H1 (cell line): ENCODE results near the gene OR8D2. TPM values are rescaled to one million over a fixed set of nuclear protein-coding genes. Genes with fewer than 3 reads are reported as not detected.

Experiments used
- CTCF ChIA-PET: fragments of 300-600 bp; sonication (Branson Sonifier 250); formaldehyde crosslinking; loops from one replicate; lab custom pipeline; 2021; ENCODE audit not compliant: partially characterized antibody; lab: Charles Lee
- POLR2A ChIA-PET: fragments of 300-600 bp; sonication (Branson Sonifier 250); formaldehyde crosslinking; loops from one replicate; lab custom pipeline; 2021; ENCODE audit warnings: inconsistent platforms; ENCODE audit not compliant: partially characterized antibody; lab: Charles Lee
- DNase-seq, 2 experiments: peaks; one replicate each; pipeline versions ENCODE4 v3.0.0 to v3.0.0-alpha.2; 2010 to 2022; ENCODE audit warnings: low spot score in 2 of 2, low read depth in 1 of 2, mixed read lengths in 1 of 2
- FAIRE-seq: peaks from 2 replicates; lab custom pipeline; 2011; peaks lifted over from hg19 to GRCh38; lab: Jason Lieb, UNC
- H2AFZ ChIP-seq: 2 replicates; pipeline ENCODE4 v1.8.1; 2012; ENCODE audit warnings: low read length, inconsistent platforms
- H2AK5ac ChIP-seq: 2 replicates; pipeline ENCODE4 v1.6.1; 2013; ENCODE audit warnings: low read depth, low read length
- H2BK120ac ChIP-seq: replicated peaks from 2 replicates; pipeline ENCODE3; 2013; ENCODE audit warnings: low read depth, low read length, inconsistent platforms
- H2BK12ac ChIP-seq: 2 replicates; pipeline ENCODE4 v1.6.1; 2013; ENCODE audit warnings: low read depth, low read length
- H2BK15ac ChIP-seq: 2 replicates; pipeline ENCODE4 v1.6.1; 2013; ENCODE audit warnings: low read length
- H2BK20ac ChIP-seq: 2 replicates; pipeline ENCODE4 v1.6.1; 2013; ENCODE audit warnings: low read length
- H2BK5ac ChIP-seq: 2 replicates; pipeline ENCODE4 v1.6.1; 2013; ENCODE audit warnings: low read depth, low read length
- H3K14ac ChIP-seq: 2 replicates; pipeline ENCODE4 v1.6.1; 2013; ENCODE audit warnings: inconsistent platforms; ENCODE audit not compliant: insufficient read length
- H3K18ac ChIP-seq: 2 replicates; pipeline ENCODE4 v1.6.1; 2013; ENCODE audit warnings: low read length; ENCODE audit errors: extremely low read depth
- H3K23ac ChIP-seq: 2 replicates; pipeline ENCODE4 v1.6.1; 2013; ENCODE audit warnings: inconsistent platforms; ENCODE audit not compliant: insufficient read length
- H3K23me2 ChIP-seq: 2 replicates; pipeline ENCODE4 v1.6.1; 2013; ENCODE audit warnings: low read depth, low read length
- H3K27ac ChIP-seq: 2 replicates; pipeline ENCODE4 v1.6.1; 2011; ENCODE audit warnings: low read depth, low read length, inconsistent platforms
- H3K27me3 ChIP-seq, 4 experiments: replicated peaks in 1 of 4; 1 replicate in 1 of 4; 2 replicates in 3 of 4; pipeline versions ENCODE4 v1.6.1 to v1.8.1; 2011 to 2013; ENCODE audit warnings: low read length in 3 of 4, mild to moderate bottlenecking in 3 of 4, inconsistent platforms in 2 of 4, mixed read lengths in 2 of 4, moderate library complexity in 1 of 4; ENCODE audit not compliant: control insufficient read depth in 3 of 4, insufficient read depth in 3 of 4; ENCODE audit errors: extremely low read depth in 1 of 4
- H3K36me3 ChIP-seq, 4 experiments: 2 replicates each; pipeline versions ENCODE4 v1.6.1 to v1.8.1; 2011 to 2013; ENCODE audit warnings: mild to moderate bottlenecking in 4 of 4, low read length in 3 of 4, moderate library complexity in 2 of 4, control low read depth in 1 of 4, inconsistent platforms in 1 of 4; ENCODE audit not compliant: insufficient read depth in 4 of 4, control insufficient read depth in 2 of 4
- H3K4ac ChIP-seq: replicated peaks from 2 replicates; pipeline ENCODE3; 2013; ENCODE audit warnings: low read length, low read depth, mixed read lengths, inconsistent platforms; ENCODE audit not compliant: insufficient read length
- H3K4me1 ChIP-seq, 4 experiments: replicated peaks in 1 of 4; 1 replicate in 1 of 4; 2 replicates in 3 of 4; pipeline versions ENCODE4 v1.6.1 to v1.8.1; 2011 to 2013; ENCODE audit warnings: low read length in 3 of 4, inconsistent platforms in 2 of 4, mixed read lengths in 1 of 4; ENCODE audit not compliant: insufficient read depth in 4 of 4, control insufficient read depth in 3 of 4
- H3K4me2 ChIP-seq, 2 experiments: 2 replicates each; pipeline versions ENCODE4 v1.6.1 to v1.8.1; 2011 to 2013; ENCODE audit warnings: low read depth in 2 of 2, low read length in 2 of 2, control low read depth in 1 of 2, inconsistent platforms in 1 of 2, mild to moderate bottlenecking in 1 of 2; ENCODE audit not compliant: insufficient read depth in 1 of 2
- H3K4me3 ChIP-seq, 4 experiments: fragments of 200-600, 300-600 bp in 1 of 4; sonication (generic), shearing (Covaris generic), sonication (Bioruptor Twin) in 1 of 4; 2 replicates each; pipeline versions ENCODE4 v1.5.1 to v1.8.1; 2011 to 2016; ENCODE audit warnings: low read length in 4 of 4, low read depth in 3 of 4, control low read depth in 2 of 4, inconsistent platforms in 2 of 4, mild to moderate bottlenecking in 2 of 4, mixed read lengths in 1 of 4, moderate library complexity in 1 of 4; ENCODE audit not compliant: insufficient read depth in 2 of 4; ENCODE audit errors: extremely low read depth in 1 of 4
- H3K56ac ChIP-seq: replicated peaks from 2 replicates; pipeline ENCODE3; 2013; ENCODE audit warnings: low read depth, mild to moderate bottlenecking, mixed read lengths, low read length, inconsistent platforms; ENCODE audit not compliant: insufficient read length
- H3K79me1 ChIP-seq: 2 replicates; pipeline ENCODE4 v1.6.1; 2013; ENCODE audit warnings: low read depth, low read length, control low read depth
- H3K79me2 ChIP-seq, 2 experiments: 2 replicates each; pipeline versions ENCODE4 v1.6.1 to v1.8.1; 2012 to 2013; ENCODE audit warnings: low read length in 2 of 2, mild to moderate bottlenecking in 2 of 2, inconsistent platforms in 1 of 2; ENCODE audit not compliant: insufficient read depth in 2 of 2, control insufficient read depth in 1 of 2
- H3K9ac ChIP-seq, 4 experiments: replicated peaks in 1 of 4; 1 replicate in 1 of 4; 2 replicates in 3 of 4; pipeline versions ENCODE4 v1.6.1 to v1.8.1; 2011 to 2013; ENCODE audit warnings: low read depth in 3 of 4, low read length in 3 of 4, control low read depth in 2 of 4, mild to moderate bottlenecking in 2 of 4, moderate library complexity in 2 of 4, inconsistent platforms in 1 of 4; ENCODE audit errors: extremely low read depth in 1 of 4
- H3K9me3 ChIP-seq, 2 experiments: 2 replicates each; pipeline versions ENCODE4 v1.6.1 to v1.8.1; 2012 to 2013; ENCODE audit warnings: mild to moderate bottlenecking in 2 of 2, moderate library complexity in 2 of 2, control low read depth in 1 of 2, inconsistent platforms in 1 of 2, low read depth in 1 of 2, low read length in 1 of 2, mixed read lengths in 1 of 2; ENCODE audit not compliant: insufficient read depth in 2 of 2
- H4K20me1 ChIP-seq, 2 experiments: replicated peaks in 1 of 2; 2 replicates each; pipeline versions ENCODE3 to v1.8.1; 2011 to 2013; ENCODE audit warnings: inconsistent platforms in 2 of 2, low read length in 2 of 2, mild to moderate bottlenecking in 1 of 2; ENCODE audit not compliant: insufficient read depth in 2 of 2, control insufficient read depth in 1 of 2
- H4K5ac ChIP-seq: 2 replicates; pipeline ENCODE4 v1.6.1; 2013; ENCODE audit warnings: low read length, low read depth, mixed read lengths, inconsistent platforms; ENCODE audit not compliant: insufficient read length
- H4K8ac ChIP-seq: 2 replicates; pipeline ENCODE4 v1.8.0; 2013; ENCODE audit warnings: mild to moderate bottlenecking, moderate library complexity, low read length, inconsistent platforms; ENCODE audit not compliant: insufficient read depth; ENCODE audit errors: extremely low read depth
- H4K91ac ChIP-seq: replicated peaks from 2 replicates; pipeline ENCODE3; 2013; ENCODE audit warnings: low read length, mixed read lengths, inconsistent platforms; ENCODE audit not compliant: insufficient read length
- ATF2 ChIP-seq: IDR thresholded peaks from 2 replicates; pipeline ENCODE4 v1.6.1; 2012; ENCODE audit warnings: low read length, inconsistent platforms
- ATF3 ChIP-seq: IDR thresholded peaks from 2 replicates; pipeline ENCODE4 v1.6.1; 2011; ENCODE audit warnings: low read depth, mild to moderate bottlenecking, low read length; ENCODE audit not compliant: insufficient read depth
- BRCA1 ChIP-seq: IDR thresholded peaks from 2 replicates; pipeline ENCODE4 v1.6.1; 2012; ENCODE audit warnings: low read depth, low read length, improper control_type of control experiment
- CEBPB ChIP-seq: IDR thresholded peaks from 2 replicates; pipeline ENCODE4 v1.6.1; 2012; ENCODE audit warnings: low read depth, low read length
- HDAC2 ChIP-seq, 2 experiments: fragments of 300-600 bp in 1 of 2; sonication (generic) in 1 of 2; IDR thresholded peaks; 2 replicates each; pipeline ENCODE4 v1.6.1; 2011 to 2012; ENCODE audit warnings: low read depth in 2 of 2, low read length in 2 of 2, mild to moderate bottlenecking in 2 of 2, moderate library complexity in 2 of 2, borderline replicate concordance in 1 of 2, inconsistent platforms in 1 of 2
- HDAC6 ChIP-seq: IDR thresholded peaks from one replicate; pipeline ENCODE4 v1.7.1; 2012; ENCODE audit warnings: low read depth, mild to moderate bottlenecking, inconsistent platforms, low read length, moderate library complexity
- NRF1 ChIP-seq: IDR thresholded peaks from 2 replicates; pipeline ENCODE4 v1.6.1; 2011; ENCODE audit warnings: mild to moderate bottlenecking, low read depth, low read length, improper control_type of control experiment
- PHF8 ChIP-seq: fragments of 200-600 bp; sonication (generic); conservative IDR thresholded peaks from 2 replicates; pipeline ENCODE4 v1.7.1; 2012; ENCODE audit warnings: low read depth, mild to moderate bottlenecking, inconsistent platforms, low read length, moderate library complexity
- RAD21 ChIP-seq, 2 experiments: IDR thresholded peaks in 1 of 2; conservative IDR thresholded peaks in 1 of 2; 2 replicates each; pipeline ENCODE4 v1.6.1; 2011; ENCODE audit warnings: low read depth in 2 of 2, low read length in 2 of 2, improper control_type of control experiment in 1 of 2, inconsistent platforms in 1 of 2, mild to moderate bottlenecking in 1 of 2, moderate library complexity in 1 of 2
- USF2 ChIP-seq: IDR thresholded peaks from 2 replicates; pipeline ENCODE4 v1.6.1; 2011; ENCODE audit warnings: low read length, improper control_type of control experiment
- WGBS, 2 experiments: shearing (Covaris generic) in 1 of 2; methylation state at CpG; one replicate each; pipeline versions ENCODE4 v1.1.6 to v1.1.7; 2013 to 2015; ENCODE audit warnings: low lambda C conversion rate in 2 of 2, mixed read lengths in 2 of 2, inconsistent platforms in 1 of 2, low coverage in 1 of 2, missing lambda C conversion rate in 1 of 2; ENCODE audit not compliant: insufficient replicate concordance in 2 of 2, insufficient coverage in 1 of 2, insufficient read length in 1 of 2; ENCODE audit errors: extremely low coverage in 1 of 2, missing lambda C conversion rate in 1 of 2; 5-methylcytosine and 5-hydroxymethylcytosine counted together
- polyA plus RNA-seq, 7 experiments: library from polyadenylated mRNA; depleted of rRNA in 3 of 7; stranded (reverse) in 5 of 7; unstranded in 2 of 7; fragments of >200 nt in 5 of 7; fragments of 200-250 nt in 2 of 7; gene quantifications; 1 replicate in 5 of 7; 2 replicates in 1 of 7; 4 replicates in 1 of 7; pipeline versions ENCODE4 v1.2.1 to v1.2.3, GENCODE V29; 2011 to 2013; ENCODE audit warnings: missing spikeins in 2 of 7, mixed read lengths in 2 of 7
- total RNA-seq: library from RNA; stranded (reverse); fragmentation: NEBNext Ultra II Directional; extraction: Animal tissue kit (Norgen Biotek cat#: 25700); gene quantifications from 2 replicates; pipeline ENCODE4 v1.2.1, GENCODE V29; 2021

The OR8D2 gene
- total and polyA plus RNA-seq, 2 of the 8 experiments (the other 6 are each of a cell fraction or from before 2014, with no cell fraction given) = not detected

- Histone ChIP-seq H3K79me2 (no peaks in the 10 kb centered on the region), H4K5ac (no peak overlapping the region), H2AK5ac (no peak overlapping the region), H2AFZ (no peak overlapping the region), H3K18ac (no peak overlapping the region), H3K23ac (no peak overlapping the region), H2BK20ac (no peak overlapping the region), H2BK5ac (no peak overlapping the region), H3K27ac (no peak overlapping the region), H3K4ac (no peak overlapping the region), H3K14ac (no peak overlapping the region), H4K91ac (no peak overlapping the region), H3K27me3 (no peaks in the 10 kb centered on the region), H3K4me2 (peak overlapping the region in 1 of 2 experiments; percentile 31; a peak in 1 of 4 replicates), H3K79me1 (no peaks in the 10 kb centered on the region), H3K36me3 (no peaks in the 10 kb centered on the region), H2BK15ac (no peak overlapping the region), H3K9me3 (no peaks in the 10 kb centered on the region), H4K20me1 (no peaks in the 10 kb centered on the region), H2BK12ac (no peak overlapping the region), H3K4me3 (no peak overlapping the region), H3K23me2 (no peaks in the 10 kb centered on the region), H3K56ac (no peak overlapping the region), H3K9ac (no peak overlapping the region), H3K4me1 (peaks cover 0 to 3% (median 0%) of the 10 kb centered on the region in 4 experiments; a peak in 1 of 7 replicates), H4K8ac (no peak overlapping the region), H2BK120ac (no peak overlapping the region)
- no peak for FAIRE-seq
- ChIA-PET POLR2A (no interaction called here), CTCF (interaction anchor here (0.9 to 1.5 kb wide), 2 partner anchors 46 to 202 kb away, joined by 4 read pairs; no protein-coding TSS in a partner anchor)
- 85% methylated on average over 2 of the region's 2 CpGs; no CpG with 5 or more reads in 1 of the 2 experiments for WGBS, 2 experiments
- DNase-seq = no peak
- no peak for TF ChIP-seq CEBPB
- TF ChIP-seq BRCA1 = no peak
- no peak for TF ChIP-seq NRF1
- no peak for TF ChIP-seq PHF8
- TF ChIP-seq ATF2 = no peak
- no peak for TF ChIP-seq HDAC2 (IDR thresholded peaks at IDR 0.05; ENCODE audit: borderline replicate concordance in 1 of 2, low read depth in 2 of 2, low read length in 2 of 2)
- no peak for TF ChIP-seq HDAC6
- no peak for TF ChIP-seq RAD21 (IDR thresholded peaks at IDR 0.05 in 1 of 2, conservative IDR thresholded peaks at IDR 0.05 in 1 of 2; ENCODE audit: low read depth in 2 of 2, low read length in 2 of 2)
- no peak for TF ChIP-seq ATF3
- no peak for TF ChIP-seq USF2
These were observed 46.0 kb downstream of the OR8D2 start for GRCh38 chr11:124274000-124274399.
